Measurements from ENCODE around the gene EYA4.

The EYA4 gene

DNA sequence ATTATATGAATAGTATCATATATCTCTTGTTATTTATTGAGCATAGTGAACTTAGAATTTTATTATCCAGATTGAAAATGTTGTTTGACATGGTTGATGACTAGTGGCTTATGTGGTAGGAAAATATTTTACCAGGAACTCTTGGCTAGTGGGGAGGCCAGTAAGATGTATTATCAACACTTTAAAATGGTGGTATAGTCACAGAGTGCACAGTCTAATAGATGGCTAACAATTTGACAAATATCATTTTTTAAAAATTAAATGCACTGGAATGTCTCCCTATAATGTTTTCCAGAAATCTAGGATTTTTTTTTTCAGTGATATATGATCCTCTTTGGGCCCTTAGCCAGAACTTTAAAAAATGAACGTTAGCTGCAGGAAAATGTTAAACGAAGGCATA is 26.9 kb upstream of the EYA4 start:
- Histone ChIP-seq H3K27ac (ENCODE audit: low read depth, low read length, severe bottlenecking) (no peak overlapping the region), H3K4me3 (ENCODE audit: extremely low read depth, insufficient read depth, low read length, poor library complexity, severe bottlenecking) (no peak overlapping the region), H3K9me3 (ENCODE audit: control insufficient read depth, low read length) (no peaks in the 10 kb centered on the region), H3K36me3 (ENCODE audit: control insufficient read depth, insufficient read depth, low read length) (no peaks in the 10 kb centered on the region), H3K4me1 (ENCODE audit: control insufficient read depth, insufficient read depth, low read length, poor library complexity, severe bottlenecking) (no peaks in the 10 kb centered on the region)
- WGBS, 2 experiments (ENCODE audit: insufficient coverage in 2 of 2), result no CpG with 5 or more reads among the region's 2 CpGs

DNA sequence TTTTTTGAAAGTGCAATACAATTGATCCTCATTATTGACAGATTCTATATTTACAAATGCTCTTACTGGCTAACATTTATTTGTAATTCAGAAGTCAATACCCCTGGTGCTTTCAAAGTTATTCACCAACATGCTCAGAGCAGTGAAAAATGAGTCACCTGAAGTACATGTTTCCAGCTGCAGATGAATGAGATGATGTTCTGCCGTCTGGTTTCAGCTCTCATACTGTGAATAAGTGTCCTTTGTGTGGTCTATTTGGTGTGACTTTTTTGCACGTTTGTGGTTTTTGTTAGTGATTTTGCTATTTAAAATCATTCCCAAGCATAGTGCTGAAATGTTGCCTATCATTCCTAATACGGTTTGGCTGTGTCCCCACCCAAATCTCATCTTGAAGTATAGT is 22.3 kb upstream of the EYA4 start:
- WGBS, 2 experiments (ENCODE audit: insufficient coverage in 2 of 2), result no CpG with 5 or more reads among the region's 3 CpGs
- Histone ChIP-seq H3K4me3 (ENCODE audit: extremely low read depth, insufficient read depth, low read length, poor library complexity, severe bottlenecking) (no peak overlapping the region), H3K9me3 (ENCODE audit: control insufficient read depth, low read length) (no peaks in the 10 kb centered on the region), H3K36me3 (ENCODE audit: control insufficient read depth, insufficient read depth, low read length) (no peaks in the 10 kb centered on the region), H3K27ac (ENCODE audit: low read depth, low read length, severe bottlenecking) (no peak overlapping the region), H3K4me1 (ENCODE audit: control insufficient read depth, insufficient read depth, low read length, poor library complexity, severe bottlenecking) (no peaks in the 10 kb centered on the region)

- no peak overlapping the region for H3K27ac ChIP-seq (ENCODE audit: low read depth, low read length, severe bottlenecking)
- 94 to 100% methylated on average over 1 to 3 of the region's 3 CpGs for WGBS, 2 experiments (ENCODE audit: insufficient coverage in 2 of 2)
- H3K9me3 ChIP-seq (ENCODE audit: control insufficient read depth, low read length), result no peaks in the 10 kb centered on the region
These were observed 17.6 kb upstream of the EYA4 start for GRCh38 chr6:133223452-133224029.

GRCh38 chr6:133225560-133225959 is 15.6 kb upstream of the EYA4 start:
- Histone ChIP-seq H3K4me1 (ENCODE audit: control insufficient read depth, insufficient read depth, low read length, poor library complexity, severe bottlenecking) (no peaks in the 10 kb centered on the region), H3K4me3 (ENCODE audit: extremely low read depth, insufficient read depth, low read length, poor library complexity, severe bottlenecking) (no peak overlapping the region), H3K36me3 (ENCODE audit: control insufficient read depth, insufficient read depth, low read length) (no peaks in the 10 kb centered on the region), H3K9me3 (ENCODE audit: control insufficient read depth, low read length) (no peaks in the 10 kb centered on the region), H3K27ac (ENCODE audit: low read depth, low read length, severe bottlenecking) (no peak overlapping the region)
- WGBS, 2 experiments (ENCODE audit: insufficient coverage in 2 of 2), result 86% methylated on average over 2 of the region's 2 CpGs; no CpG with 5 or more reads in 1 of the 2 experiments

More at GRCh38 chr6:133223452-133224029, 17.6 kb upstream of the EYA4 start:
- Histone ChIP-seq H3K4me3 (ENCODE audit: extremely low read depth, insufficient read depth, low read length, poor library complexity, severe bottlenecking) (no peak overlapping the region), H3K36me3 (ENCODE audit: control insufficient read depth, insufficient read depth, low read length) (no peaks in the 10 kb centered on the region), H3K4me1 (ENCODE audit: control insufficient read depth, insufficient read depth, low read length, poor library complexity, severe bottlenecking) (no peaks in the 10 kb centered on the region)

DNA sequence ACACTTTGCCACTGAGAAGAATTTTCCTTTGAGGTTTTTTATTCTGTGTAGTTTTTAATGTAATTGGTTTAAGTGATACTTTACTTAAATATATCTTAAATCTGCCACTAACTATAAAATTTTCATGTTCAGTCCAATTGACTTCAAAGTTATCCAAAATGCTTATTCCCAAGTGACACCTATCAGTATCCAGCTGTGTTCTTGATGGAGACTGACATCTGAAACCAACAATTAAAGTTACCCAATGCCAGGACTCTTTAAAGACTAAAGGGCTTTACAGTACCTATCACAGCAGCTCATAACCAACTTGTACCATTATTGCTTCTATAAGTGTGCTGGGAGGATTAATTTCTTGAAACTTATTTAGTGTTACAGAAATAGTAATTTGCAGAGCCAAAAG is 13.8 kb upstream of the EYA4 start:
- Histone ChIP-seq H3K4me3 (ENCODE audit: extremely low read depth, insufficient read depth, low read length, poor library complexity, severe bottlenecking) (no peak overlapping the region), H3K36me3 (ENCODE audit: control insufficient read depth, insufficient read depth, low read length) (no peaks in the 10 kb centered on the region), H3K4me1 (ENCODE audit: control insufficient read depth, insufficient read depth, low read length, poor library complexity, severe bottlenecking) (no peaks in the 10 kb centered on the region), H3K9me3 (ENCODE audit: control insufficient read depth, low read length) (no peaks in the 10 kb centered on the region), H3K27ac (ENCODE audit: low read depth, low read length, severe bottlenecking) (no peak overlapping the region)

- H3K36me3 ChIP-seq (ENCODE audit: control insufficient read depth, insufficient read depth, low read length), result no peaks in the 10 kb centered on the region
- WGBS, 2 experiments (ENCODE audit: insufficient coverage in 2 of 2), result no CpG with 5 or more reads among the region's 1 CpG
- H3K4me1 ChIP-seq (ENCODE audit: control insufficient read depth, insufficient read depth, low read length, poor library complexity, severe bottlenecking), result no peaks in the 10 kb centered on the region
- no peak overlapping the region for H3K4me3 ChIP-seq (ENCODE audit: extremely low read depth, insufficient read depth, low read length, poor library complexity, severe bottlenecking)
- no peaks in the 10 kb centered on the region for H3K9me3 ChIP-seq (ENCODE audit: control insufficient read depth, low read length)
- H3K27ac ChIP-seq (ENCODE audit: low read depth, low read length, severe bottlenecking), result no peak overlapping the region
These were observed 11.1 kb upstream of the EYA4 start for GRCh38 chr6:133230052-133230451.

GRCh38 chr6:133235221-133235620 is 5.9 kb upstream of the EYA4 start:
- Histone ChIP-seq H3K4me1 (ENCODE audit: control insufficient read depth, insufficient read depth, low read length, poor library complexity, severe bottlenecking) (no peaks in the 10 kb centered on the region), H3K9me3 (ENCODE audit: control insufficient read depth, low read length) (no peaks in the 10 kb centered on the region), H3K36me3 (ENCODE audit: control insufficient read depth, insufficient read depth, low read length) (no peaks in the 10 kb centered on the region), H3K4me3 (ENCODE audit: extremely low read depth, insufficient read depth, low read length, poor library complexity, severe bottlenecking) (no peak overlapping the region), H3K27ac (ENCODE audit: low read depth, low read length, severe bottlenecking) (no peak overlapping the region)
- WGBS, 2 experiments (ENCODE audit: insufficient coverage in 2 of 2), result 100% methylated on average over 1 of the region's 1 CpG; no CpG with 5 or more reads in 1 of the 2 experiments

- Histone ChIP-seq H3K4me1 (ENCODE audit: control insufficient read depth, insufficient read depth, low read length, poor library complexity, severe bottlenecking) (no peaks in the 10 kb centered on the region), H3K4me3 (ENCODE audit: extremely low read depth, insufficient read depth, low read length, poor library complexity, severe bottlenecking) (no peak overlapping the region), H3K9me3 (ENCODE audit: control insufficient read depth, low read length) (no peaks in the 10 kb centered on the region), H3K36me3 (ENCODE audit: control insufficient read depth, insufficient read depth, low read length) (no peaks in the 10 kb centered on the region), H3K27ac (ENCODE audit: low read depth, low read length, severe bottlenecking) (no peak overlapping the region)
- 80 to 100% methylated on average over 1 of the region's 1 CpG for WGBS, 2 experiments (ENCODE audit: insufficient coverage in 2 of 2)
These were observed 4.2 kb upstream of the EYA4 start for GRCh38 chr6:133236932-133237331.

- H3K27ac ChIP-seq (ENCODE audit: low read depth, low read length, severe bottlenecking), result no peak overlapping the region
These were observed 559 bp upstream of the EYA4 start for GRCh38 chr6:133240511-133241085.

GRCh38 chr6:133241901-133242636 is 912 bp downstream of the EYA4 start:
- Histone ChIP-seq H3K4me1 (ENCODE audit: control insufficient read depth, insufficient read depth, low read length, poor library complexity, severe bottlenecking) (no peaks in the 10 kb centered on the region), H3K36me3 (ENCODE audit: control insufficient read depth, insufficient read depth, low read length) (no peaks in the 10 kb centered on the region), H3K9me3 (ENCODE audit: control insufficient read depth, low read length) (no peaks in the 10 kb centered on the region), H3K4me3 (ENCODE audit: extremely low read depth, insufficient read depth, low read length, poor library complexity, severe bottlenecking) (peak overlapping the region; percentile 46), H3K27ac (ENCODE audit: low read depth, low read length, severe bottlenecking) (no peak overlapping the region)
- WGBS, 2 experiments (ENCODE audit: insufficient coverage in 2 of 2), result 0% methylated on average over 35 to 51 of the region's 52 CpGs

More at GRCh38 chr6:133240511-133241085, 559 bp upstream of the EYA4 start:
- no peaks in the 10 kb centered on the region for H3K36me3 ChIP-seq (ENCODE audit: control insufficient read depth, insufficient read depth, low read length)
- H3K4me3 ChIP-seq (ENCODE audit: extremely low read depth, insufficient read depth, low read length, poor library complexity, severe bottlenecking), result peak overlapping the region; percentile 46
- H3K9me3 ChIP-seq (ENCODE audit: control insufficient read depth, low read length), result no peaks in the 10 kb centered on the region
- WGBS, 2 experiments (ENCODE audit: insufficient coverage in 2 of 2), result 6 to 13% methylated on average over 15 to 33 of the region's 37 CpGs
- no peaks in the 10 kb centered on the region for H3K4me1 ChIP-seq (ENCODE audit: control insufficient read depth, insufficient read depth, low read length, poor library complexity, severe bottlenecking)
